ENCODE results near the gene GULP1.

DNA sequence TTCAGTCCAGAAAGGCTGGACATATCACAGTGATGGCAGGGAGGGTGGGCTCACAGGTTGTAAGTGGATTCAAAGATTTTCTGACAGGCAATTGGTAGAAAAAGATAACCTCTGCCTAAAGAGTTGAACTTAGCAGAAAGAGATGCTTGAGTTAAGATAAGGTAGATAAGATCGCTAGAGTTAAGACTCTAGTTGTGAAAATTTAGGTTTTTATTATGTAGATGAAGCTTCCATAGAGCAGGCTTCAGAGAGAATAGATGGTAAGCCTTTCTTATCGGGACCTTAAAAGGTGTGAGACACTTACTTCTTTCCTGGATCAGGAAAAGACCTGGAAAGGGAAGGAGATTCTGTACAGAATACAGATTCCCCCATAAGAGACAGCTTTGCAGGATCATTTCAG lies 134.4 kb downstream of the GULP1 start:
- TF ChIP-seq, protein P1, sequence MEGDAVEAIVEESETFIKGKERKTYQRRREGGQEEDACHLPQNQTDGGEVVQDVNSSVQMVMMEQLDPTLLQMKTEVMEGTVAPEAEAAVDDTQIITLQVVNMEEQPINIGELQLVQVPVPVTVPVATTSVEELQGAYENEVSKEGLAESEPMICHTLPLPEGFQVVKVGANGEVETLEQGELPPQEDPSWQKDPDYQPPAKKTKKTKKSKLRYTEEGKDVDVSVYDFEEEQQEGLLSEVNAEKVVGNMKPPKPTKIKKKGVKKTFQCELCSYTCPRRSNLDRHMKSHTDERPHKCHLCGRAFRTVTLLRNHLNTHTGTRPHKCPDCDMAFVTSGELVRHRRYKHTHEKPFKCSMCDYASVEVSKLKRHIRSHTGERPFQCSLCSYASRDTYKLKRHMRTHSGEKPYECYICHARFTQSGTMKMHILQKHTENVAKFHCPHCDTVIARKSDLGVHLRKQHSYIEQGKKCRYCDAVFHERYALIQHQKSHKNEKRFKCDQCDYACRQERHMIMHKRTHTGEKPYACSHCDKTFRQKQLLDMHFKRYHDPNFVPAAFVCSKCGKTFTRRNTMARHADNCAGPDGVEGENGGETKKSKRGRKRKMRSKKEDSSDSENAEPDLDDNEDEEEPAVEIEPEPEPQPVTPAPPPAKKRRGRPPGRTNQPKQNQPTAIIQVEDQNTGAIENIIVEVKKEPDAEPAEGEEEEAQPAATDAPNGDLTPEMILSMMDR (conservative IDR thresholded peaks at IDR 0.05 in 1 of 2, IDR thresholded peaks at IDR 0.05 in 1 of 2; ENCODE audit: extremely low read depth in 1 of 2, insufficient read depth in 1 of 2, low read depth in 1 of 2, low read length in 2 of 2): no peak
- no peak for TF ChIP-seq EZH2 (IDR thresholded peaks at IDR 0.05; ENCODE audit: borderline replicate concordance, low read length)

Data from mammary epithelial cell (primary cell).